ENCODE data around the gene MYOZ3.

Gene MYOZ3

DNA sequence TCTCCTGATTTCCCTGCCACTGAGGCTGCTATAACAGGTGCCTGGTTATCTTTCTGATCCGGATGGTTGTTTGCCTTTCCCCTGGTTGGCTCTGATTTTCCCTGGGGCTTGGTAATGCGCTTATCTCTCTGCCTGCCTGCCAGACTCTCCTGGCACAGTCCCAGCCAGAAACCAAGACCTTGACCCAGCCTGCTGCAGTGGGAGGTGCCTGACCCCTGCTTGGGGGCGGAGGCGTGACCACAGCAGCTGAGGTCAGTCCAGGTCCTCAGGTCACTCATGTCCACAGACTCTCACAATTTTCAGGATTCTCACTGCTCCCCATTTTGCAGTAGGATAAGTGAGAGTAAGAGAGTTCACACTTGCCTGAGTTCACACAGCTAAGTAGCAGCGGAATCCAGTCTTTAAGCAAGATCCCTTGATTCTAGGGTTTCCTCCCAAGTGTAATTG, 45.0 kb upstream of the MYOZ3 start:
- no peak for DNase-seq (ENCODE audit: low spot score)
- in situ Hi-C loops (cut with MboI; ENCODE audit: low sequenced_read_pairs, unreplicated experiment), result no loop called here
- TF ChIP-seq, protein P1, sequence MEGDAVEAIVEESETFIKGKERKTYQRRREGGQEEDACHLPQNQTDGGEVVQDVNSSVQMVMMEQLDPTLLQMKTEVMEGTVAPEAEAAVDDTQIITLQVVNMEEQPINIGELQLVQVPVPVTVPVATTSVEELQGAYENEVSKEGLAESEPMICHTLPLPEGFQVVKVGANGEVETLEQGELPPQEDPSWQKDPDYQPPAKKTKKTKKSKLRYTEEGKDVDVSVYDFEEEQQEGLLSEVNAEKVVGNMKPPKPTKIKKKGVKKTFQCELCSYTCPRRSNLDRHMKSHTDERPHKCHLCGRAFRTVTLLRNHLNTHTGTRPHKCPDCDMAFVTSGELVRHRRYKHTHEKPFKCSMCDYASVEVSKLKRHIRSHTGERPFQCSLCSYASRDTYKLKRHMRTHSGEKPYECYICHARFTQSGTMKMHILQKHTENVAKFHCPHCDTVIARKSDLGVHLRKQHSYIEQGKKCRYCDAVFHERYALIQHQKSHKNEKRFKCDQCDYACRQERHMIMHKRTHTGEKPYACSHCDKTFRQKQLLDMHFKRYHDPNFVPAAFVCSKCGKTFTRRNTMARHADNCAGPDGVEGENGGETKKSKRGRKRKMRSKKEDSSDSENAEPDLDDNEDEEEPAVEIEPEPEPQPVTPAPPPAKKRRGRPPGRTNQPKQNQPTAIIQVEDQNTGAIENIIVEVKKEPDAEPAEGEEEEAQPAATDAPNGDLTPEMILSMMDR (IDR thresholded peaks at IDR 0.05; ENCODE audit: borderline replicate concordance, control extremely low read depth, extremely low read depth, insufficient read depth, missing control alignments), result no peak

DNA sequence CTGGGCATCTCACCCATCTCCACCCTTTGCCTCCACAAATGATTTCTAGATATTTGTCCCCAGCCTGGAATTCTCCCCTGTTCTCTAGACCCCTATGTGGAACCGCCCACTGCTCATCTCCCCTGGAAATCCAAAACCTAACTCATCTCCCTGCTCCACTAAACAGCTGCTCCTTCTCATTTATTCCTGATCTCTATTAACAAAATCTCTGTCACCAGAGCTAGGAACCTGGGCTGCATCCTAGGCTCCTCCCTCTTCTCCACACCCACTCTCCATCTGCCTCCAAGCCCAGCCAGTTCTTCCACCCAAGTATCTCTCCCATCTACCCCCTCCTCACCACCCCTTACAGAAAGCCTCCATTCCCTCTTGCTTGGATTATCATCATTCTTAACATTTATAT, 44.5 kb upstream of the MYOZ3 start:
- in situ Hi-C loops (cut with MboI; ENCODE audit: low sequenced_read_pairs, unreplicated experiment), result no loop called here
- DNase-seq (ENCODE audit: low spot score), result no peak
- TF ChIP-seq, protein P1 (IDR thresholded peaks at IDR 0.05; ENCODE audit: borderline replicate concordance, control extremely low read depth, extremely low read depth, insufficient read depth, missing control alignments), result no peak

DNA sequence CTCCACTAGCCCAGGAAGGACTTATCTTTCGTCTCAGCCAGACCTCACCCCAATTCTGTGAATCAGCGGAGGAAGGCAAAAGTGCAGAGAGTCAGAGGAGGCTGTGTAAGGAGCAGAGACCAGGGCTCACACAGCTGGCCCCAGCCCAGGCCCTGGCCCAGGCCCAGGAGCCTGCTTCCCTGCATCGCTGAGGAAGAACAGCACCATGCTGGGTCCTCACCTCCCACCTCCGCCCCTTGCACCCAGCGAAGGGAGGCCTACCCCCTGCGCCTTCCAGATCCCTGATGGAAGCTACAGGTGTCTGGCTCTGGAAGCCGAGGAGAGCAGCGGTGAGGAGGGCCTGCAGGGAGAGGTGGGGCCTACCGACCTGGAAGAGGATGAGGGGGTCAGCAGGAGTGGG, 42.9 kb upstream of the MYOZ3 start:
- in situ Hi-C loops (cut with MboI; ENCODE audit: low sequenced_read_pairs, unreplicated experiment), result no loop called here
- no peak for DNase-seq (ENCODE audit: low spot score)
- TF ChIP-seq, protein P1 (IDR thresholded peaks at IDR 0.05; ENCODE audit: borderline replicate concordance, control extremely low read depth, extremely low read depth, insufficient read depth, missing control alignments), result no peak

DNA sequence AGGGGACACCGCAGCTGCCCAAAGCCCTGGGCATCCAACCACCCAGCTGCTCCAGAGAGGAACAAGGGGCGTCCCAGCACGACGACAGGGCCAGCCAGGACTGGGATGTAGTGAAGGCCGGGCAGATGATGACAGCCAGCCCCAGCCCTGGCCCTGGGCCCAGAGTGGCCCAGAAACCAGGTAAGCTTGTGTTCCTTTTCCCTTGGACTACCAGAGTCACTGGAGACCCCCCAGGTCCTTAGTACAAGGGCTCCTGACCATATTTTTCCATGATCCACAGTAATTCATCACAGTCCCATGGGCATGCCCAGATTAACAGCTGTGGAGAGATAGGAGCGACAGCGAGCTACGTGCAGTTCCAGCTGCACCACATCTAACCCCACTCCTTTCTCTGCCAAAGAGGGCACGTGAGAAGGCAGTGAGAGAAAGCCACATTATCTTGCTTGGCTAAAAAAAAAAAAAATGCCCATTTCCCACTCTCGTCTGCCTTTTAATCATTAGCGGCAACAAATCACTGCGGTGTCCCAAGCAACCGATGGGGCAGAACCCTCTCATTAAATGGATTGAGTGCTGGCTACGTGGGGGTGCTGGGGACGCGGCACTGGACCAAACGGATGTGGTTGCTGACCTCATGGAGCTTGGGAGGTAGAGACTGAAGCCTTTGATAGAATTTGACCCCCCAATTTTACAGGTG, 42.3 kb upstream of the MYOZ3 start:
- in situ Hi-C loops (cut with MboI; ENCODE audit: low sequenced_read_pairs, unreplicated experiment), result no loop called here
- TF ChIP-seq, protein P1 (IDR thresholded peaks at IDR 0.05; ENCODE audit: borderline replicate concordance, control extremely low read depth, extremely low read depth, insufficient read depth, missing control alignments), result no peak
- no peak for DNase-seq (ENCODE audit: low spot score)

DNA sequence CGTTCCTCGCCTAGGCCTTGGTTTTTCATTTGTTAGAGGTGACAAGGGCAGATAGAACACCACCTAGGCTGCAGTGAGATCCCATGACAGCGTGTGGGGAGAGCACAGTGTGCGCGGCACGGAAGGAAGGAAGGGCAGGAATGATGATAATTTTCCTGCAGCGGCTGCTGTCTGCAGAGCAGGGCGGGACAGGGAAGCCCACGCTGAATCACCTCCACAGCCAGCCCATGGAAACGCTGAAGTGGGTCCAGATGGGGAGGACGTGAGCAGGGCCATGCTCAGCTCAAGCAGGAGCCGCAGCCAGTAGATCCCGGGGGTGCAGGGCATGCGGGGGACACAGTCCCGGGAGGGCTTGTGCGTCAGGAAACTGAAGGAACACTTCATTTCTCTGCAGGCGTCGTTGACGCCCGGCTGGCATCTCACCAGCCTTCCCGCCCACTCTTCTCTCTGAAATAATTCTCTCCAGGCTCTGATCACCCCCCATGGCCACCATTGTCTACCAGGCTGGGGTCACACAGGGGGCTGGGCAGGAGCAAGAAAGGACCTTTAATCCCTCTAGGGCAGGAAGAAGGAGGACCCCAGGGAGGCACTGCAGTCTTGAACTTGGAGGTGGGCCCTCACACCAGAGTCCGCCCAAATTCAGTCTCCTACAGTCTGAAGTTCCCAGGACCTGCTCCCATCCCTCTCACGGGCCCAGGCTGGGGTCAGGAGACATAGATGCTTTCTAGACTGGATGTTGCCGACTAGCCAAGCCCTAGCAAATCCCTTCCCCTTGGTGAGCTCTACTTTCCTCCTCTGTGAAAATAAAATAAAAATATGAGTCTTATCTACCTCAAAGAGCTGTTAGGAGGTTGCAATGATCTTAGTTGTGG, 41.5 kb upstream of the MYOZ3 start:
- no peak for DNase-seq (ENCODE audit: low spot score)
- in situ Hi-C loops (cut with MboI; ENCODE audit: low sequenced_read_pairs, unreplicated experiment), result no loop called here
- TF ChIP-seq, protein P1 (IDR thresholded peaks at IDR 0.05; ENCODE audit: borderline replicate concordance, control extremely low read depth, extremely low read depth, insufficient read depth, missing control alignments), result no peak

DNA sequence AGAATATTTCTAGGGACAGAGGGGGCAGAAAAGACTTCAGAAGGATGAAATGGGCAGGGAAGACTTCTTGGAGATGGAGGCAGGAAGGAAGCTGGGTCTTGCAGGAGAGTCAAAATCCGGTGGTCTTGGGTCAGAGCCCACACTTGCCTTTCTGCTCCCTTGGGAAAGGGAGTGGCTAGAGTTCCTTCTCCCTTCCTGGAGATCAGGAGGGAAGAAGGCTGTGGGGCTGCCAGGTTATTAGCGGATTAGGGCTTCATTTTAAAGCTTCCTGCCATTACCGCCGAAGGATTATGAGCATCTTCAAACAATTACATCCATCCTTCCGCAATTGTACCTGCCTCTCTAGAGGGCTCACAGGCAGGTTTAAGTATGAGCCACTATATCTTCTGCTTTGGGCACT, 39.8 kb upstream of the MYOZ3 start:
- DNase-seq (ENCODE audit: low spot score), result no peak
- in situ Hi-C loops (cut with MboI; ENCODE audit: low sequenced_read_pairs, unreplicated experiment), result no loop called here
- TF ChIP-seq, protein P1 (IDR thresholded peaks at IDR 0.05; ENCODE audit: borderline replicate concordance, control extremely low read depth, extremely low read depth, insufficient read depth, missing control alignments), result no peak

Data from GM13976 (cell line).